Astrocyte (in vitro differentiated cells and primary cell): Measurements from ENCODE around the gene EPPIN. TPM values are rescaled to one million over a fixed set of nuclear protein-coding genes. Genes with fewer than 3 reads are reported as not detected.
A peak's percentile ranks its signal among the peaks of the same experiment; 100 is the strongest.
"Not testable (repeated sequence)": the region's sequence is repeated elsewhere in the genome, so short reads cannot be mapped to it uniquely, and the experiment has no call there.

ENCODE experiments used
- DNase-seq: peaks from one replicate; pipeline ENCODE4 v3.0.0-alpha.2; 2010; ENCODE audit warnings: low read depth
- FAIRE-seq: peaks from 2 replicates; lab custom pipeline; 2011; peaks lifted over from hg19 to GRCh38; lab: Jason Lieb, UNC
- H2AFZ ChIP-seq: 2 replicates; pipeline ENCODE4 v1.6.0; 2012; ENCODE audit warnings: low read depth, low read length, inconsistent platforms
- H3K27ac ChIP-seq: 2 replicates; pipeline ENCODE4 v1.5.1; 2011; ENCODE audit warnings: low read depth, low read length, inconsistent platforms
- H3K27me3 ChIP-seq: 2 replicates; pipeline ENCODE4 v1.6.0; 2011; ENCODE audit warnings: low read length, inconsistent platforms; ENCODE audit not compliant: insufficient read depth
- H3K36me3 ChIP-seq: 2 replicates; pipeline ENCODE4 v1.5.1; 2011; ENCODE audit warnings: low read length, inconsistent platforms; ENCODE audit not compliant: insufficient read depth
- H3K4me1 ChIP-seq: 2 replicates; pipeline ENCODE4 v1.5.1; 2011; ENCODE audit warnings: low read length, inconsistent platforms; ENCODE audit not compliant: insufficient read depth
- H3K4me2 ChIP-seq: 2 replicates; pipeline ENCODE4 v1.6.0; 2012; ENCODE audit warnings: low read length, inconsistent platforms
- H3K4me3 ChIP-seq: 2 replicates; pipeline ENCODE4 v1.5.1; 2011; ENCODE audit warnings: low read depth, mild to moderate bottlenecking, low read length, inconsistent platforms; ENCODE audit not compliant: insufficient read depth
- H3K79me2 ChIP-seq: 2 replicates; pipeline ENCODE4 v1.6.0; 2012; ENCODE audit warnings: mild to moderate bottlenecking, low read length, inconsistent platforms; ENCODE audit not compliant: insufficient read depth
- H3K9ac ChIP-seq: 2 replicates; pipeline ENCODE4 v1.6.0; 2012; ENCODE audit warnings: mild to moderate bottlenecking, low read length, inconsistent platforms
- H3K9me3 ChIP-seq: 2 replicates; pipeline ENCODE4 v1.5.1; 2012; ENCODE audit warnings: low read depth, mild to moderate bottlenecking, low read length, inconsistent platforms; ENCODE audit not compliant: insufficient read depth
- H4K20me1 ChIP-seq: 2 replicates; pipeline ENCODE4 v1.6.0; 2012; ENCODE audit warnings: low read length, inconsistent platforms; ENCODE audit not compliant: insufficient read depth
- H3K27ac Mint-ChIP-seq: one replicate; pipeline ENCODE4 v1.8.0; 2021; ENCODE audit warnings: mild to moderate bottlenecking, mixed read lengths; ENCODE audit not compliant: unreplicated experiment
- H3K27me3 Mint-ChIP-seq: one replicate; pipeline ENCODE4 v1.8.0; 2021; ENCODE audit warnings: low read depth, mixed read lengths; ENCODE audit not compliant: unreplicated experiment
- H3K36me3 Mint-ChIP-seq: one replicate; pipeline ENCODE4 v1.8.0; 2021; ENCODE audit warnings: low read depth, mixed read lengths; ENCODE audit not compliant: unreplicated experiment
- H3K4me1 Mint-ChIP-seq: one replicate; pipeline ENCODE4 v1.8.0; 2021; ENCODE audit warnings: low read depth, mixed read lengths; ENCODE audit not compliant: unreplicated experiment
- H3K4me3 Mint-ChIP-seq: one replicate; pipeline ENCODE4 v1.8.0; 2021; ENCODE audit warnings: mild to moderate bottlenecking, moderate library complexity, mixed read lengths; ENCODE audit not compliant: unreplicated experiment
- H3K9me3 Mint-ChIP-seq: one replicate; pipeline ENCODE4 v1.8.0; 2021; ENCODE audit warnings: mild to moderate bottlenecking, mixed read lengths; ENCODE audit not compliant: unreplicated experiment
- CTCF ChIP-seq: IDR thresholded peaks from 2 replicates; pipeline ENCODE4 v1.5.1; 2011; ENCODE audit warnings: low read depth, mild to moderate bottlenecking, inconsistent platforms, low read length, moderate library complexity; ENCODE audit not compliant: insufficient read depth
- EZH2 ChIP-seq: IDR thresholded peaks from 2 replicates; pipeline ENCODE4 v1.6.1; 2012; ENCODE audit warnings: mild to moderate bottlenecking, low read length, inconsistent platforms; ENCODE audit not compliant: insufficient read depth
- total RNA-seq: library from RNA; stranded (reverse); gene quantifications from 2 replicates; pipeline ENCODE4 v1.2.1, GENCODE V29; 2021

EPPIN gene
- total RNA-seq, 1 donor from 2014 or later: not detected

GRCh38 chr20:45592574-45593189 is 45.5 kb upstream of the EPPIN start:
- DNase-seq (peak; percentile 12), FAIRE-seq (no peak)
- Mint-ChIP-seq H3K9me3 (peaks cover 1% of the 10 kb centered on the region), H3K27me3 (peaks cover 7% of the 10 kb centered on the region), H3K4me3 (no peak overlapping the region), H3K4me1 (peaks cover 2% of the 10 kb centered on the region), H3K27ac (no peak overlapping the region), H3K36me3 (no peaks in the 10 kb centered on the region)
- no peaks in the 10 kb centered on the region for H3K27me3 ChIP-seq
- no peaks in the 10 kb centered on the region for H3K36me3 ChIP-seq
- TF ChIP-seq CTCF (peak; percentile 63), EZH2 (no peak)
- no peaks in the 10 kb centered on the region for H3K79me2 ChIP-seq
- no peak overlapping the region for H3K4me3 ChIP-seq
- no peak overlapping the region for H3K27ac ChIP-seq
- no peaks in the 10 kb centered on the region for H3K4me1 ChIP-seq
- H3K9ac ChIP-seq: no peak overlapping the region
- H3K9me3 ChIP-seq: no peaks in the 10 kb centered on the region
- no peaks in the 10 kb centered on the region for H4K20me1 ChIP-seq
- H3K4me2 ChIP-seq: no peak overlapping the region
- no peak overlapping the region for H2AFZ ChIP-seq

DNA sequence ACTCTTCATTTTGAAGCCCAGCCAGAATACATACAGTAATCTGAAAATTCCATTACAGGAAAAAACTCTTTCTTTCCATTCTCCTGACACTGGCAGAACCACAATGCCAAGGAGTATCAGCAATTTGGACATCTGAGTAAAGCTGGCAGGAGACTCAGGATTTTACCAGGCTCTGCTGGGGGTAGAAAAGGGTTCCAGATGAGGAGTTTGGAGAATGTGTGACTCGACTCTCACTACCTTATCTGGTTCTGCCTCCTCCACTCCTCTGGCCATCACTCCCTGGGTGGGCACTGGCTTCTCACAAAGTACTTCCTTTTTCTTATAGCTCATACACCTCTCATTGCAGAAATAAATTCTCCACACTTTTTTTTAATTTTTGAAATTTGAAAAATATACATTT is 42.5 kb upstream of the EPPIN start:
- no peaks in the 10 kb centered on the region for H3K79me2 ChIP-seq
- no peak overlapping the region for H3K27ac ChIP-seq
- H3K9me3 Mint-ChIP-seq: peaks cover 1% of the 10 kb centered on the region
- H3K4me3 ChIP-seq: no peak overlapping the region
- no peak overlapping the region for H2AFZ ChIP-seq
- H3K27me3 Mint-ChIP-seq: no peaks in the 10 kb centered on the region
- H3K4me1 ChIP-seq: no peaks in the 10 kb centered on the region
- FAIRE-seq (no peak), DNase-seq (no peak)
- TF ChIP-seq EZH2 (no peak), CTCF (no peak)
- H3K4me2 ChIP-seq: no peak overlapping the region
- no peak overlapping the region for H3K27ac Mint-ChIP-seq
- H3K36me3 Mint-ChIP-seq: no peaks in the 10 kb centered on the region
- no peaks in the 10 kb centered on the region for H3K27me3 ChIP-seq
- no peaks in the 10 kb centered on the region for H4K20me1 ChIP-seq
- H3K4me1 Mint-ChIP-seq: peaks cover 2% of the 10 kb centered on the region
- H3K9me3 ChIP-seq: no peaks in the 10 kb centered on the region
- H3K36me3 ChIP-seq: no peaks in the 10 kb centered on the region
- H3K4me3 Mint-ChIP-seq: no peak overlapping the region
- no peak overlapping the region for H3K9ac ChIP-seq

DNA sequence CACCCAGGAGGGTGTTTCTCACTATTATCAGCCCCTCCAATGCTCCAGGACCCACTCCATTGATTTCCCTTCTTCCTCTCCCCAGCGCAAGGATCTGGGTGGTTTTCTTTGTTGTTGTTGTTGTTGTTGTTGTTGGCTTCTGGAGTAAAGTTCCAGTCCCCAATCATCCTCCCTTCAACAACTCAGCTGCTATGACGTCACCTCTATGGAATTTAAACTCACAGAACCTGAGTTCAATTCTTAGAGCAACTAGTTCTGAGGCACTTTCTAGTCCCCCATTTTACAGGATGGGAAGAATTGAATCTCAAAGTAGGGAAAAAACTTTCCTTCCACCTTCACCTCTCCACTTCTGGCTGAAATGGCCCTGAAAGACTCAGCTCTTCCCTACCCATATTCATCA is 41.6 kb upstream of the EPPIN start:
- H3K4me1 ChIP-seq: no peaks in the 10 kb centered on the region
- FAIRE-seq (no peak), DNase-seq (no peak)
- no peaks in the 10 kb centered on the region for H3K27me3 Mint-ChIP-seq
- H3K27ac Mint-ChIP-seq: no peak overlapping the region
- H3K36me3 ChIP-seq: no peaks in the 10 kb centered on the region
- H2AFZ ChIP-seq: no peak overlapping the region
- H3K4me1 Mint-ChIP-seq: peaks cover 2% of the 10 kb centered on the region
- H3K79me2 ChIP-seq: no peaks in the 10 kb centered on the region
- H4K20me1 ChIP-seq: no peaks in the 10 kb centered on the region
- H3K27ac ChIP-seq: no peak overlapping the region
- H3K9me3 Mint-ChIP-seq: peaks cover 1% of the 10 kb centered on the region
- H3K4me3 ChIP-seq: no peak overlapping the region
- no peak overlapping the region for H3K9ac ChIP-seq
- no peak overlapping the region for H3K4me2 ChIP-seq
- no peaks in the 10 kb centered on the region for H3K27me3 ChIP-seq
- TF ChIP-seq EZH2: no peak
- H3K36me3 Mint-ChIP-seq: no peaks in the 10 kb centered on the region
- H3K4me3 Mint-ChIP-seq: no peak overlapping the region
- H3K9me3 ChIP-seq: no peaks in the 10 kb centered on the region

GRCh38 chr20:45585986-45586385 is 38.8 kb upstream of the EPPIN start:
- not testable (repeated sequence) for H3K9ac ChIP-seq, H3K4me3 ChIP-seq, H3K27ac Mint-ChIP-seq, H3K27ac ChIP-seq, H3K36me3 Mint-ChIP-seq, DNase-seq, H3K9me3 Mint-ChIP-seq, H3K27me3 ChIP-seq, H3K4me1 ChIP-seq, H4K20me1 ChIP-seq, FAIRE-seq, H3K9me3 ChIP-seq, H3K79me2 ChIP-seq, H3K27me3 Mint-ChIP-seq, H2AFZ ChIP-seq, H3K4me2 ChIP-seq, H3K4me1 Mint-ChIP-seq, H3K4me3 Mint-ChIP-seq, H3K36me3 ChIP-seq

GRCh38 chr20:45584294-45584693 is 37.1 kb upstream of the EPPIN start:
- H3K36me3 ChIP-seq: not testable (repeated sequence)

More at GRCh38 chr20:45584294-45584693, 37.1 kb upstream of the EPPIN start:
- not testable (repeated sequence) for H3K27me3 ChIP-seq, H3K4me1 Mint-ChIP-seq, H3K4me3 Mint-ChIP-seq, H3K27me3 Mint-ChIP-seq, H3K9me3 Mint-ChIP-seq, H3K4me1 ChIP-seq, H2AFZ ChIP-seq, H3K4me2 ChIP-seq, H3K79me2 ChIP-seq, H3K4me3 ChIP-seq, H3K27ac Mint-ChIP-seq, H3K36me3 Mint-ChIP-seq, H4K20me1 ChIP-seq, H3K9ac ChIP-seq, DNase-seq, H3K9me3 ChIP-seq, H3K27ac ChIP-seq, FAIRE-seq
